Immature natural killer cell (primary cell): ENCODE results near the gene TEDC1. TPM values are rescaled to one million over a fixed set of nuclear protein-coding genes. Genes with fewer than 3 reads are reported as not detected.

Source experiments
- DNase-seq, 3 donors: peaks; one replicate each; pipeline ENCODE4 v3.0.0; 2022; ENCODE audit warnings: mixed read lengths in 1 of 3
- H3K27ac Mint-ChIP-seq, 6 donors: one replicate each; pipeline ENCODE4 v1.8.0; 2020; ENCODE audit warnings: mixed read lengths in 6 of 6, mild to moderate bottlenecking in 5 of 6, inconsistent platforms in 4 of 6, moderate library complexity in 3 of 6
- H3K27me3 Mint-ChIP-seq, 3 donors: one replicate each; pipeline ENCODE4 v1.8.0; 2020 to 2021; ENCODE audit warnings: low read depth in 3 of 3, mild to moderate bottlenecking in 3 of 3, mixed read lengths in 3 of 3, moderate library complexity in 3 of 3, inconsistent platforms in 1 of 3
- H3K36me3 Mint-ChIP-seq, 3 donors: one replicate each; pipeline ENCODE4 v1.8.0; 2020; ENCODE audit warnings: mixed read lengths in 3 of 3, inconsistent platforms in 2 of 3, mild to moderate bottlenecking in 2 of 3
- H3K4me1 Mint-ChIP-seq, 2 donors: one replicate each; pipeline ENCODE4 v1.8.0; 2020; ENCODE audit warnings: inconsistent platforms in 2 of 2, mild to moderate bottlenecking in 2 of 2, mixed read lengths in 2 of 2, moderate library complexity in 1 of 2
- H3K4me3 Mint-ChIP-seq, 5 donors: one replicate each; pipeline ENCODE4 v1.8.0; 2020; ENCODE audit warnings: mild to moderate bottlenecking in 5 of 5, mixed read lengths in 5 of 5, inconsistent platforms in 3 of 5, moderate library complexity in 3 of 5
- H3K9me3 Mint-ChIP-seq, 6 donors: one replicate each; pipeline ENCODE4 v1.8.0; 2020; ENCODE audit warnings: mild to moderate bottlenecking in 6 of 6, mixed read lengths in 6 of 6, inconsistent platforms in 4 of 6, moderate library complexity in 3 of 6
- polyA plus RNA-seq, 3 donors: library from polyadenylated mRNA; unstranded; fragments of 300-500 nt; fragmentation: Illumina TruSeq; gene quantifications; one replicate each; pipeline ENCODE4 v1.2.3, GENCODE V29; 2021

The TEDC1 gene
- polyA plus RNA-seq, 3 donors from 2014 or later: 11.4 to 20.3 (median 15.9) TPM

DNA sequence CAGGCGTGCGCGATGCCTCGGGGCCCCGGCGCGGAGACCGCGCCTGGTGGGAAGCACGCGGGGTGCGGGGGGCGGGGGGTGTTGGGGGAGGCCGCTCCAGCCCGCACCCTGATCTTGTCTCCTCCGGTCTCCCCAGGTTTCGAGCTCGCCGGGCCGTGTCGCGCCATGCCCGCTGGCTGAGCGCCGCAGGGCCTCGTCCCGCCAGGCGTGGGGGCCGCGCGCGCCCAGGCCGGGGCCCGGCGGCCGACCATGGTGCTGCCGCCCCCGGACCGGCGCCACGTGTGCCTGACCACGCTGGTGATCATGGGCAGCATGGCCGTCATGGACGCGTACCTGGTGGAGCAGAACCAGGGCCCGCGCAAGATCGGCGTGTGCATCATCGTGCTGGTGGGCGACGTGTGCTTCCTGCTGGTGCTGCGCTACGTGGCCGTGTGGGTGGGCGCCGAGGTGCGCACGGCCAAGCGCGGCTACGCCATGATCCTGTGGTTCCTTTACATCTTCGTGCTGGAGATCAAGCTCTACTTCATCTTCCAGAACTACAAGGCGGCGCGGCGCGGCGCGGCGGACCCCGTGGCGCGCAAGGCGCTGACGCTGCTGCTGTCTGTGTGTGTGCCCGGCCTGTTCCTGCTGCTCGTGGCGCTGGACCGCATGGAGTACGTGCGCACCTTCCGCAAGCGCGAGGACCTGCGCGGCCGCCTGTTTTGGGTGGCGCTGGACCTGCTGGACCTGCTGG lies 37.7 kb downstream of the TEDC1 start:
- Mint-ChIP-seq H3K27ac (peak overlapping the region in 1 of 6 donors; percentile 60), H3K27me3 (peaks cover 7 to 13% (median 10%) of the 10 kb centered on the region in 3 donors), H3K4me1 (peaks cover 6 to 13% of the 10 kb centered on the region in 2 donors), H3K9me3 (no peaks in the 10 kb centered on the region), H3K4me3 (peak overlapping the region; percentile 69 to 82 (median 74)), H3K36me3 (no peaks in the 10 kb centered on the region)
- no peak for DNase-seq

DNA sequence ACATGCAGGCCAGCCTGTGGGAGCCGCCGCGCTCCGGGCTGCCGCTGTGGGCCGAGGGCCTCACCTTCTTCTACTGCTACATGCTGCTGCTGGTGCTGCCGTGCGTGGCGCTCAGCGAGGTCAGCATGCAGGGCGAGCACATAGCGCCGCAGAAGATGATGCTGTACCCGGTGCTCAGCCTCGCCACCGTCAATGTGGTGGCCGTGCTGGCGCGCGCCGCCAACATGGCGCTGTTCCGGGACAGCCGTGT lies 38.2 kb downstream of the TEDC1 start:
- no peak for DNase-seq
- H3K27me3 Mint-ChIP-seq: peaks cover 6 to 13% (median 10%) of the 10 kb centered on the region in 3 donors
- no peaks in the 10 kb centered on the region for H3K36me3 Mint-ChIP-seq
- peak overlapping the region in 1 of 6 donors; percentile 60 for H3K27ac Mint-ChIP-seq
- peak overlapping the region; percentile 69 to 82 (median 74) for H3K4me3 Mint-ChIP-seq
- peaks cover 6 to 13% of the 10 kb centered on the region in 2 donors for H3K4me1 Mint-ChIP-seq
- H3K9me3 Mint-ChIP-seq: no peaks in the 10 kb centered on the region

DNA sequence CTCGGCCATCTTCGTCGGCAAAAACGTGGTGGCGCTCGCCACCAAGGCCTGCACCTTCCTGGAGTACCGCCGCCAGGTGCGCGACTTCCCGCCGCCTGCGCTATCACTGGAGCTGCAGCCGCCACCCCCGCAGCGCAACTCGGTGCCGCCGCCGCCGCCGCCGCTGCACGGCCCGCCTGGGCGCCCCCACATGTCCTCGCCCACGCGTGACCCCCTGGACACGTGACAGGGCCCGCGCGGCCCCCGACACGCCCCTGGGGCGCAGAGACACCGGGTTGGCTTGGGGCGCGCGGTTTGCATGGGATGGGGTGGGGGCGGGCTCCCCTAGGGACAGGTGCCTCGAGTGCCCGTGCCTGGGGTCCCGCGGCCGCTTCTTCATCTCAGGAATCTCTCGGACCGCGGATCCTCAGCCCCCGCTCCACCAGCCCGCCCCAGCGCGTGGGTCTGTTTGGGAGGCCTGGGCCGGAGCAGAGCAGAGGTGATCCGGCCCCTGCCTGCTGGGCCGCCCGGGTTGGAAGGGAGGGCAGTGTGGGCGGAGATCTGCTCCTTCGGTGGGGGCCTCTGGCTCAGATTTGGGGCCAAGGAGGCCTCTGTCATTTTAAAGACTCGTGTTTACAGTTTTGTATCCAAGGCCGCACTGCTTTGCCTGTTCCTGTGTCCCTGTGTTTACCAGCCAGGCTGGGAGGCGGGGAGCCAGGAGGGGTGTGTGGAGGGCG lies 38.7 kb downstream of the TEDC1 start:
- Mint-ChIP-seq H3K27me3 (peaks cover 6 to 13% (median 7%) of the 10 kb centered on the region in 3 donors), H3K27ac (no peak overlapping the region), H3K9me3 (no peaks in the 10 kb centered on the region), H3K4me1 (peaks cover 6 to 13% of the 10 kb centered on the region in 2 donors), H3K36me3 (no peaks in the 10 kb centered on the region), H3K4me3 (peak overlapping the region; percentile 69 to 82 (median 74))
- peak in 1 of 3 donors; percentile 10 for DNase-seq

DNA sequence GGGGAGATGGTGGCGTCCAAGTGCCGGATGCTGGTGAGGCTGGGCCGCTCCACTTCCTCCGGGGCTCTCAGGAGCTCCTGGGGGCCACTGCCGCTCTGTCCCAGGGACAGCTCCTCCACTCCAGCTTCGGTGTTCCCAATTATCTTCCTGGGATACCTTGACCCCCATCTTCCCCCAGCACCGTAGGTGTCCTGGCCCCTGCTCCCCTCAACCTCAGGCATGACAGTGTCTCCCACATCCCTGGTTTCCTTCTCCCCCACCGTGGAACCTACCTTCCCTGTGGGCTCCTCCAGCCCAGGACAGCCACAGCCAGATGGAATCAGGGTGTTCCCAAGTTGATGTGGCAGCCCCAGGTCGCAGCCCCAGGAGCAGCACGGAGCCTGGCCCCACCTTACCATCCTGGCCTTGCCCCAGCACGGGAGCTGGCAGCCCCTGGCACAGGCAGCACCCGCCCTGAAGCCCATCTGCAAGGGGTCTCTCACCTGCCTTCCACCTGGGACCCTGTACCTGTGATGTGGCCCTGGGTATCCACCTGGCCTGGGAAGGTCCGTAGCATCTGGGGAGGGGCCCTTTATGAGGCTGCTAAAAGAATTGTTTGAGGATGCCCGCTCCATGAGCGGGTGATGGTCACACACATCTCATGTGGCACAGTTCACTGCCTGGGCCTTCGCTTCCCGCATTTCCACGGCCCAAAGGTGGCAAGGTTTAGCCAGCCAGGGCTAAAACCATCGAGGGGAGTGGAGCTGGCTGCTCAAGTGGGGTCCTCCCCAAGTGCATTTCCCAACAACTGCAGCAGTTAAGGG lies 39.4 kb downstream of the TEDC1 start:
- Mint-ChIP-seq H3K9me3 (no peaks in the 10 kb centered on the region), H3K4me3 (peak overlapping the region; percentile 29 to 57 (median 48)), H3K4me1 (peaks cover 6 to 13% of the 10 kb centered on the region in 2 donors), H3K27ac (no peak overlapping the region), H3K36me3 (no peaks in the 10 kb centered on the region), H3K27me3 (peaks cover 5 to 13% (median 6%) of the 10 kb centered on the region in 3 donors)
- DNase-seq: no peak

DNA sequence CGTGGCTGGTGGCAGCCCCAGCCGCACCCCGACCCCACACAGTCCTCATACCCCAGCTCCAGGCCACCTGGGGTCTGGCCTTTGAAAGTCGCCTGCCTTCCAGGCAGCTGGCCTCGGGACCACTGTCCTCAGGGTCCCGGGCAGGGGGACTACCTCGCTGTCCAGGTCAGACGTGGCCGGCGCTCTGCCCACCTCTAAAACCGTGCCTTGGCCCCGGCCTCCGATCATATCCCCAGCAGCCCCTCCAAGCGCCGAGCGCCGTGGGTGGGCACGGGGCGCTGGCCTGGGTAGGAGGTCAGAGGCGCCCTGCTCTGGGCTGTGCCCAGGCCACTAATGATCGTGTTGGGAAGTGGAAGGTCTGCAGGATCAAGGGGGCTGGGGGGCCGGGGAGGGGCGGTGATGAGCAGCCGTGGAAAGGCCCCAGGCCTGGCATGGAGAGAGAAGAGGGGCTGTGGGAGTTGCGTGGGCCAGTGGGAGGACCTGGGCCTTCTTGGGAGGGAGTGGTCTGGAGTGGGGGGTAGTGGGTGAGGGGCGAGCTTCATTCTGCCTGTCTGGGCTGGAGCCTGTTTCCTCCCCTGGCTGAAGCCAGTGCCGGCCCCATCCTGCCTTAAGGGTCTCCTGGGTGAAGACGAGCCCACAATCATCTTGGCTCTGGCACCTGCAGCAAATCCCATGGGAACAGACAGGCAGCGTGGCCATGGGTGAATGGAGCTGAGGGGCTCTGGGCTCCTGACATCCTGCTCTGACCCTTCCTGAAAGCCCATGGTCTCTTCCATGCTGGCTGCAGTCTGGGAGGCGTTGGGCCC lies 40.2 kb downstream of the TEDC1 start:
- H3K4me3 Mint-ChIP-seq: no peak overlapping the region
- H3K36me3 Mint-ChIP-seq: no peaks in the 10 kb centered on the region
- peaks cover 6 to 11% of the 10 kb centered on the region in 2 donors for H3K4me1 Mint-ChIP-seq
- no peak overlapping the region for H3K27ac Mint-ChIP-seq
- no peaks in the 10 kb centered on the region for H3K9me3 Mint-ChIP-seq
- peaks cover 2 to 10% (median 6%) of the 10 kb centered on the region in 3 donors for H3K27me3 Mint-ChIP-seq
- DNase-seq: no peak

DNA sequence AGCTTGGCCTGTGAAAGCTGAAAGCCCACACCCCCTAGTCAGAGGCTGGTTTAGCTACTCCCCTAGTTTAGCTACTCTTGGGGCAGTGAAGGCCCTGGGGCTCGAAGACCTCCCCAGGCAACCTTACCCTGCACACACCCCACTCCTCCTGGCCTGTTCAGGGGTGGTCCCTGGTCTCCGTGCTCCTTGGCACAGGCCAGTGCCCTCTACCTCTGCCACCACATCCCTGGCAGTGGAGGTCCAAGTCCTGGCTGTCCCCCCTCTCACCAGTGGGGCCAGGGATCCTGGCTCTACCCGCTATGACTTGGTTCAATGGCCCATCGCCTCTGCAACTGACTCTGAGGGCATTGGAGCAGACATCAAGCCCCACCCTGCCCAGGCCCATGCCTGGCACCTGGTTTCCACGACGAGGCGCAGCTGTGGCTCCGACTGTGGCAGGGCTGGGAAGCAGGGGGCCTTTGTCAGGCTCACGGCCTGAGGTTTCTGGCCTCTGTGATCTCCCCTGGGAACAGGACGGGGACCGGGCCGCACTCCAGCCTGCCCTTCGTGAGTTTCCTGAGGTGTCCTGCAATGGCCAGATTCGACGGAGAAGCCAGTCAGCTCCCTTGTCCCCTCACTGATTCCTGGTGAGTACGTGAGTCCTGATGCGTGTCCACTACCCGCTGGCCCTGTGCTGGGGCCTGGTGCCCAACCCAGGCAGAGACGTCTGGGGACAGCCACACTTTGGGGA lies 41.0 kb downstream of the TEDC1 start:
- H3K27me3 Mint-ChIP-seq: peaks cover 2 to 9% (median 6%) of the 10 kb centered on the region in 3 donors
- peaks cover 6 to 10% of the 10 kb centered on the region in 2 donors for H3K4me1 Mint-ChIP-seq
- H3K9me3 Mint-ChIP-seq: no peaks in the 10 kb centered on the region
- H3K4me3 Mint-ChIP-seq: peak overlapping the region in 1 of 5 donors; percentile 13
- no peak overlapping the region for H3K27ac Mint-ChIP-seq
- no peaks in the 10 kb centered on the region for H3K36me3 Mint-ChIP-seq
- DNase-seq: no peak

DNA sequence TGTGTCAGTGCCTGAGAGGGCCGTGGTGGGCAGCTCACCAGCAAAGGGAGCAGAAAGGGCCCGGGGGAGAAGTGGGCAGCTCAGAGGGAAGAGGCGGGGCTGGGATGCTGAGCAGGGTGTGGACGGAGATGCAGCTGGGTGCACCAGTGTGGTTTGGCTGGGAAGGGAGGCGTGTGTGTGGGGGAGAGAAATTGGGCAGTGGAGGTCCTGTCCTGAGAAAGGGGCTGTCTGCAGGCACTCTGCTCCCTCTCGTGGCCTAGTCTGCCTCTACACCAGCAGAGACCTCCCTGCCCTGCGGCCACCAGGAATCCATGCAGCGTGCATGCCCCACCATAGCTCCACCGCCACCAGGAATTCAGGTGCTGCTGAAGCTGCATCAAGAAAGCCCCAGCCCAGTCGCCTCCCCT lies 41.7 kb downstream of the TEDC1 start:
- Mint-ChIP-seq H3K4me1 (peaks cover 4 to 6% of the 10 kb centered on the region in 2 donors), H3K36me3 (no peaks in the 10 kb centered on the region), H3K9me3 (no peaks in the 10 kb centered on the region), H3K4me3 (no peak overlapping the region), H3K27me3 (peaks cover 2 to 7% (median 6%) of the 10 kb centered on the region in 3 donors), H3K27ac (no peak overlapping the region)
- no peak for DNase-seq

DNA sequence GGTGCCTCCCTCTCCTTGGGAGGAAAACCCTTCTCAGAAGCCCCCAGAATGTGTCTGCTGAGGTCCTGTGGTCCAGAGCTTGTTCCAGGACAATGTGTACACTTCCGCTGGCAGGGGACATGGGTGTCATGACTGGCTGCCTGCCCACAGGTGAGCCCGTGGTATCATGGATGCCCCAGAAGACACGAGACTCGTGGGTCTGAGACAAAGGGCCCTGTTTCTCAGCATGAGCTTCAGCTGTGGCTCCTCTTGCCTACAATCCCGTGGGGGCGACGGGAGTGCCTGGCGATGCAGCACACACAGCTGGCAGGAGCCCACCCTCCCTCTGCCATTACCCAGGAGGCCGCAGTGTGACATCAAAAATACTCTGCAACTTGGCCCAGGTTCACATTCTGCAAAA lies 42.3 kb downstream of the TEDC1 start:
- peaks cover 5 to 6% of the 10 kb centered on the region in 2 donors for H3K4me1 Mint-ChIP-seq
- peaks cover 3 to 7% (median 6%) of the 10 kb centered on the region in 3 donors for H3K27me3 Mint-ChIP-seq
- no peaks in the 10 kb centered on the region for H3K9me3 Mint-ChIP-seq
- H3K4me3 Mint-ChIP-seq: no peak overlapping the region
- no peak overlapping the region for H3K27ac Mint-ChIP-seq
- DNase-seq: no peak
- H3K36me3 Mint-ChIP-seq: no peaks in the 10 kb centered on the region

DNA sequence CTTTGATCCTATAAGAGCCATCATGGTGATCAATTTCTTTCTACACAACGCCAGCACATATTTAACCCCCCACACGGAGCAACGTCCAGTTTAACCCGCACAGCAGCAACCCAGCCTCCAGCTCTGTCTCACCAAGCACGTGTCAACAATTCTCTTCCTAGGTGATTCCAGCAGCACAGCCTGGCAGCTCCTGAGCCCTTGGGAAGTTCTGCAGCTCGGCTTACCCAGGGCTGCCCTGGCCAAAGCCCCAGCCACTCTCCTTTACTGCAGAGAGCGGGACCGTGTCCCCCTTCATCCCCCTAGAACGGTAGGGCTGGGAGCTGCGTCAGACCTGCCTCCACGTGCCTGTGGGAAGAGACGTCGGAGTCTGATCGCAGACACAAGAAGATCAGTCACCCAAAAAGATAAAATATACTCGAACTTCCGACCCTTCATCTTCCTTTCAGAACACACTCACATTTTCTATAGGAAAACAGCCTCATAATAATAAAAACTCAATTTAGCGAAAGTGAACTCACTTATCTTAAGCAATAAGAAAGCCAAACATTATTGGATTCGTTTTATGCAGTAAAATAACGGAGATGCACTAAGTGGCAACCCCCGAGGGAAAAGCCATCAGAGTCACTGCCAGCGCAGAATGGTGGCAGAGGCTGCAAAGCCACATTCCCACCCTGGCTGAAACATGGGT lies 42.9 kb downstream of the TEDC1 start:
- Mint-ChIP-seq H3K27ac (no peak overlapping the region), H3K4me1 (peaks cover 3% of the 10 kb centered on the region in 2 donors), H3K36me3 (no peaks in the 10 kb centered on the region), H3K27me3 (peaks cover 2 to 8% (median 6%) of the 10 kb centered on the region in 3 donors), H3K4me3 (no peak overlapping the region), H3K9me3 (no peaks in the 10 kb centered on the region)
- DNase-seq: no peak

DNA sequence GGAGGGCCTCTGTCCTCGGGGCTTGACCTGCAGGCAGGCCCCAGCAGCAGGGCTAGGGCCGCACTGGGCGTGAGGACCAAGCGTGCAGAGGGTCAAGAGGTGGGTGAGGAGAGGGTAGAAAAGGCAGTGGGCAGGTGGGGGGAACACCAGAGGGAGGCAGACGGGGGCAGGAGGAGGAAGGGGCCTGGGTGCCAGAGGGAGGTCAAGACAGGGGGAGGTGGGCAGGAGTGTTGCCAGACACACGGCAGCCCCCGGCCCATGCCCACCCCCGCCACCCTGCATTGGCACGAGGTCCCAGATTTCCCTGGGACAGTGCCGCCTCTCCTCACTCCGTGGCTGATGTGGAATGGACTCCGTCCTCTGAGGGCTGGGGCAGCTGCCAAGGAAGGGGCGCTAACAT lies 43.5 kb downstream of the TEDC1 start:
- Mint-ChIP-seq H3K27me3 (peaks cover 5 to 8% (median 6%) of the 10 kb centered on the region in 3 donors), H3K4me1 (peaks cover 0 to 3% of the 10 kb centered on the region in 2 donors), H3K27ac (no peak overlapping the region), H3K9me3 (no peaks in the 10 kb centered on the region), H3K4me3 (no peak overlapping the region), H3K36me3 (no peaks in the 10 kb centered on the region)
- no peak for DNase-seq

DNA sequence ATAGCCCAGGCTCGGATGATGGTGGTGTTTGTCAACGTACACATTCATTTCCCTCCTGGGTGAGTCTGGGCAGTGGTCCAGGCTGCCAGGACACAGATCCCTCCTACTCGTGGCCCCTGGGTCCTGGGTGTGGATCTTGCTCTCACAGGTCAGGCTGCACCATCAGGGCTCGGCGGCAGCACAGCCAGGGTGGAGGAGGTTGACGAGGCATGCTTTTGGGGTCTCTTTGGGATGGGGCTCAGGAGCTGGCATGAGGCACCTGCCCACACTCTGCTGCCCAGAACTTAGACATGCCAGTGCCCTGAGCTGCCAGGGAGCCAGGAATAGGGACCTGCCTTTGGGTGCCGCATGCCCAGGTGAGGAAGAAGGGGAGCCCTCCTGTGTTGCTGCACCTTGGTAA lies 45.0 kb downstream of the TEDC1 start:
- H3K27ac Mint-ChIP-seq: no peak overlapping the region

More for the DNA sequence above, 45.0 kb downstream of the TEDC1 start:
- H3K9me3 Mint-ChIP-seq: no peaks in the 10 kb centered on the region
- peaks cover 2 to 8% (median 6%) of the 10 kb centered on the region in 3 donors for H3K27me3 Mint-ChIP-seq
- H3K36me3 Mint-ChIP-seq: no peaks in the 10 kb centered on the region
- no peak overlapping the region for H3K4me3 Mint-ChIP-seq
- DNase-seq: no peak
- peaks cover 0 to 1% of the 10 kb centered on the region in 2 donors for H3K4me1 Mint-ChIP-seq
